Activated CD4-positive, alpha-beta T cell treated with anti-CD3 and anti-CD28 coated beads, Interleukin-2, Interleukin-4, amounts not matched to agents 100 ng/mL and 50 ng/mL, durations not matched to agents 16 hours and 8 hours (primary cell): ENCODE measurements around the gene MGLL.

ENCODE experiments used
- DNase-seq: peaks from one replicate; pipeline ENCODE4 v3.0.0-alpha.2; 2020; ENCODE audit warnings: low spot score

MGLL gene

GRCh38 chr3:127754411-127755304 lies 67.7 kb downstream of the MGLL start:
- DNase-seq: no peak

DNA sequence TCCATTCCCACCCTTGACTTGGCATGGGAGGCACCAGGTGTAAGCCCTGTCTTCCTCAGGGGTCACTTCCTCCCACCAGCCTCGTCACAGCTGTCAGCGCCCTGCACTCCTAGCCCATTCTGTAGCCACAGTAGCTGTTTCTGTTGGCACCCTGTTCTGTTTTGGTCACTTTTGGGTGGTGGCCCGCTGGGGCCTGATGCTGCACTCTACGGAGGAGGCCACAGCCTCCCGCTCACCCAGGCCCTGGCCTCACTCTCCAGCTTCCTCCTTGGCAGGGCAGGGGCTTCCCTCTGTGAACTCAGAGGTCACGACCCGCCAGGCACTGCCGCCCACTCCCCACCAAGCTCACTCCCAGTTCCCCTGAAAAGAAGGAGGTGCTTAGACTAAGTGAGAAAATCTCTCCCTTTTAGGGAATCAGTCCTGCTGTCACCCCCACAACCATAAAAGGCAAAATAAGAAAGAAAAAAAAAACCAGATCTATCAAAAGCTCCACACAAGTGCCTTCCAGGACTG lies 68.4 kb downstream of the MGLL start:
- DNase-seq: no peak

DNA sequence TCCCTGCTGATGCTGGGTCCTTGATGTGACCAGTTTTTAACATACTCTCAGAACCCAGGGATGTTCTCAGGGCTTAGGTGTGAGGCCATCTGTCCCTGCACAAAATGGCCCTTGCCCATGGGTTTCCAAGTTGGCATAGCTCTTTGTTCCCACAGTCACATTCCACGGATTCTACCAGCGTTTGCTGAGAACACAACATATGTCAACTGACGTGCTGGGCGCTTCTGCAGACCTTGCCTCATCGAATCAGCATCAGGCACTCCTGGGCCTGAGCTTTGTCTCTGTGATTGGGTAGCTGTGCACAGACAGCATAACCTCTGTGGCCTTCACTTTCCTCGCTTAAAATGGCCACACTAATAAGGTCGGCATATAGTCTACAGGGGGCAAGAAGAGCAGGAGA lies 69.0 kb downstream of the MGLL start:
- DNase-seq: no peak

DNA sequence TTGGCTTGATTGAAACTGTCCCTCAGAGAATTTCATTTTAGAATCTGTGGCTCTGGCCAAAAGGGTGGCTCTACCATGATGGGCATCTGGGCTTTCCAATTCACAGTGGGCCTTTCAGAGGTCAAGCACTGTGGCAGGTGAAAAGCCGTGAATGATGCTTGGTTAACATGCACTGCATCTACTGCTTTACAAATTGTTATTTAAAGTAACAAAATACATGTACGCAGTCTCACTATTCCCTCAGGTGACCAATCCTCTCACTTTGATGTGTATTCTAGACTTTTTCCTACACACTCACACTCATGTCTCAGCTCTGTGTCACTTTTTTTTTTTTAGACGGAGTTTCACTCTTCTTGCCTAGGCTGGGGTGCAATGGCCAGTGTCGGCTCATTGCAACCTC lies 70.5 kb downstream of the MGLL start:
- no peak for DNase-seq

DNA sequence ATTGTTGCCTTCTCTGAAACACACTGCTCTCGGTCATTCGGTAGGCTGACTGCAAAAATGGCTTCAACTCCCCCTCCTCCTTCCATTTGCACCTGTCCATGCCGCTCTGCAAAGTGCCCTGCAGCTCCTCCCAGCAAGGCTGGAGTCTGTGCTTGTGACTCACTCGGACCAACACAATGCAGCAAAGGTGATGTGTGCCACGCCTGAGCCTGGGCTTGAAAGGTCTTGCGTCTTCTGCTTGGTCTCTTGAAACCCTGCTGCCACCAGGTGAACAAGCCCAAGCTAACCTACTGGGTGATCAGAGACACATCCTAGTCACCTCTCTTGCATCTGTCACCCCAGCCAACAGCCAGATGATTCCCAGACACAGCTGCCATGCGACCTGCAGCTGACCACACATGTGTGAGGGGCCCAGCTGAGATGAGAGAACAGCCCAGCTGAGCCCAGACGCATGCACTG lies 71.1 kb downstream of the MGLL start:
- DNase-seq: no peak

GRCh38 chr3:127750226-127751031 lies 71.9 kb downstream of the MGLL start:
- DNase-seq: no peak

GRCh38 chr3:127749787-127750225 lies 72.5 kb downstream of the MGLL start:
- DNase-seq: no peak

DNA sequence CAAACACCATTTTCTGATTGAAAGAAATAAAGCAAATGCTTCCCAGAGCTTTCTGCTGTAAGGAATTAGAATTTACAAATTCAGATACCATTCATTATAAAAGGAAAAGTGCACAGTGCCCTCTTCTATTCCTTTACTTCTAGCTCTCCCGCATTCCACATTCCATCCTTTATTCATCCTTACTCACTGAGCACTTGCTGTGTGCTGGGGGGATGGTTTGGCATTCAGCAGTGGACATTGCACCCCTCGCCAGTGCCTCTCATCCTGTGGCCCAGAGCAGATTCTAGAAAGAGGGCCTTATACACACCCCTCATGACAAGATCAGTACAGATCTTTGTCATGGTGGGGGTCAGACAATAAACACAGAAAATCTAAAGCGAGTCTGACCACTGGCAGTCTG lies 73.0 kb downstream of the MGLL start:
- DNase-seq: no peak

GRCh38 chr3:127748754-127749327 lies 73.5 kb downstream of the MGLL start:
- DNase-seq: no peak

DNA sequence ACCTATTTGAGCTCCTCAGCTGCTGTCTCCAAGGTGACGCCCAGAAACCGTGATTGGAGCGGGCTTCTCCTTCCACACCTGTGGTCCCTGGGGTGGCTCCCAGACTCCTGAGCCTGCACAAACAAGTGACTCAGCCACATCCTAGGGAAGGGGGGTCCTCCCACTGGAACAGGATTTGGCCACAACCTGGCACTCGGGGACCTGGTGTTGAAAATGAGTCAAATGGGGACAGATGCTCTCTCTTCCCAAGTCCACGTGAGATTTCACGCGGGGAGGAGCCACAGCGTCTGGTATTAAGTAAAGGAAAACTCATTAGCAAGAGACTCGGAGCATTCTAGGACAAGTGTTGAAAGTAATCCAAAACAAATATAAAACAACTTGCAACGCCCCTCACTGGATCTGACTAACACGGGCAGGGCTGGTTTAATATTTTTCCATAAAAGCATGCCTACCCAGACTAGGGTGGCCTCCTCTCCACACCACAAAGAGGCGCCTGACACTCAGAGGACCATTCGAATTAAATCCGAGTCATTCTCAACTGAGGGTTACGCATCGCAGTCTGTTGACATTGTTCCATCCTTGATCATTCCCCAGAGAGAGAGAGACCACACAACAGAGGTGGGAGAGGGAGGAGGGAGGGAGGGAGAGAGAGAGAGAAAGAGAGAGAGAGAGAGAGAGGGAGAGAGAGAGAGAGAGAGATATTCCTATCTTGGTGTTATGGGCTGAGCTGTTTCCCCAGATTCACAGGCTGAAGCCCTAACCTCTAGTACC lies 74.4 kb downstream of the MGLL start:
- no peak for DNase-seq

GRCh38 chr3:127747066-127747465 lies 75.2 kb downstream of the MGLL start:
- no peak for DNase-seq

- DNase-seq: no peak
Observed at GRCh38 chr3:127746400-127747057, 75.8 kb downstream of the MGLL start.

GRCh38 chr3:127745656-127746399 lies 76.5 kb downstream of the MGLL start:
- no peak for DNase-seq

- no peak for DNase-seq
Observed at GRCh38 chr3:127744875-127745274, 77.4 kb downstream of the MGLL start.

GRCh38 chr3:127744253-127744815 lies 78.0 kb downstream of the MGLL start:
- DNase-seq: no peak

DNA sequence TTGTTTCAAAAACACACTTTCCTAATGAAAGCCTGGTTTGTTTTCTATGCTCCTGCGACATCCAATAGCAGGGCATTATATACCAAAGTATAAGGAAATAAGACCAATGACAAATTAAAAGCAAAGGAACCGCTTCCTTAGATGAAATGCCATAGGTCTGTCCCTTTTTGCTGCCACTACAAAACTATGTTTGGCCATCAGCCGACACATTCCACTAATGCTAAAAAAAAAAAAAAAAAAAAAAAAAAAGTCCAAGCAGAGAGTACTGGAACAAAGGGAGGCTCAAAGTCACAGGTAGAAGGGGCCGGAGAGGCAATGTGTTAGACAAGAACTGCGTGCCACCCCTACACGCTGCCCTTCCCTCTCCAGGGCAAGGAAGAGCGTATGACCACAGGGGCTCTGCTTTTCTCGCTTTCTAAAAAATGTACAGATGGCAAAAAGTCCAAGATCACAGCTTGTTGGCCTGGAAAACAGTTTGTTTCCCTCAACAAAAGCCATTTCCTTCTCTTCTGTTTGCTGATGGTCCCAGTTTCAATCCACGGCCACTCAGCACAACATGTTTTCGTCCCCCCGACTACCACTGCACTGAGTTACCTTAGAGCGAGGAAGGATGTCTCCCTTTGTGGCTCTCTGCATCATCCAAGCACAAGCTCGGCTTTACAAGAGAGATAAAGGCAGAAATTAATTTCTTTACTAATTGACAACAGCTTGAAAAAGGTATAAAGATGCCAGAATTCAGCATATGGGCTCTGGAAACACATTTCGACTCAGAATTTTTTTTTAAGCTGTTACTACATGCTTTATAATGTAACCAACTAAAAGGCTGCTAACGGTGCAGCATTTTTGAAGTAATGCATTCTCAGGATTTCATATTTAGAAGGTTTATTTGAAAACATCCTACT lies 78.7 kb downstream of the MGLL start:
- no peak for DNase-seq

GRCh38 chr3:127742580-127742979 lies 79.7 kb downstream of the MGLL start:
- DNase-seq: no peak

- no peak for DNase-seq
Observed at GRCh38 chr3:127741690-127742089, 80.6 kb downstream of the MGLL start.

DNA sequence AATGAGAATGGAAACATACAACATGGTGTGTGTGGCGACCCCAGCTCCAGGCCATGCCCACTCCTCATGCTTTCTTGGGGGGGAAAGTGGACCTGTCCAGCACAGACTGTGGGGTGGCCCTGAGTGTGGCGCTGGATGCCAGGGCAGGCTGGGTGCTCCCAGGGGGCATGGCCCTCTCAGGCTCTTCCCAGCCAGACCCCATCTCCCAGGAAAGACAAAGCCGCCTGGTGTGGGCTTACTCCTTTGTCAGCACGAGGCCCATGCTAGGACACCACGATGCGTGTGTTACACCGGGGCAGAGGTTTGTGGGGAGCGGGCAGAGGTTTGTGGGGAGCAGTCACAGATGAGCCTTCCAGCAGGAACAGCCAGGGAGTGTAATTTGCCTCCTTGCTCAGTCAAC lies 81.1 kb downstream of the MGLL start:
- DNase-seq: no peak
